Measurements from ENCODE around the gene ANKUB1. TPM values are rescaled to one million over a fixed set of nuclear protein-coding genes. Genes with fewer than 3 reads are reported as not detected.
A peak's percentile ranks its signal among the peaks of the same experiment; 100 is the strongest.

ANKUB1 gene
- total and polyA plus RNA-seq, 2 donors (not counting 1 experiment from before 2014, with no cell fraction given) = not detected

DNA sequence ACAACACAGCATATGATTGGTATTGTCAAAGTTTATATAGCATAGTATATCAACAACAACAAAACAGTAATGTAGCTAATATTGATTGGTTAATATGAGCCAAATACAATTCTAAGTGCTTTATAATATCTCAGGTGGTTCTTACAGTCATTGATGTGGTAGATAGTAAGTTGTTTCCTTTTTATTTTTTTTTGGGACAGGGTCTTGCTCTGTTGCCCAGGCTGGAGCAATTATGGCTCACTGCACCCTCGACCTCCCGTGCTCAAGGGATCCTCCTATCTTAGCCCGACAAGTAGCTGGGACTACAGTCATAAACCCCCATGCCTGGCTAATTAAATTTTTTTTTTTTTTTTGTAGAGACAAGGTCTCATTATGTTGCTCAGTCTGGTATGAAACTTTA, 23.4 kb upstream of the ANKUB1 start:
- DNase-seq (no peak), ATAC-seq (ENCODE audit: low read depth) (no peak)
- Histone ChIP-seq H4K20me1 (ENCODE audit: control insufficient read depth, insufficient read depth, low read length, poor library complexity, severe bottlenecking) (peaks cover 42% of the 10 kb centered on the region), H2AFZ (ENCODE audit: insufficient read depth, low read depth, low read length, poor library complexity, severe bottlenecking) (no peak overlapping the region), H3K27ac (ENCODE audit: low read length in 2 of 2) (no peak overlapping the region), H3K36me3 (replicated peaks in 1 of 2; ENCODE audit: control extremely low read depth in 1 of 2, control insufficient read depth in 1 of 2, extremely low read depth in 1 of 2, insufficient read depth in 2 of 2, low read length in 1 of 2) (no peaks in the 10 kb centered on the region), H3K79me2 (ENCODE audit: control insufficient read depth, insufficient read depth, low read length) (peaks cover 75% of the 10 kb centered on the region), H3K4me1 (ENCODE audit: control insufficient read depth in 2 of 2, insufficient read depth in 2 of 2, low read length in 2 of 2) (peaks cover 39 to 41% of the 10 kb centered on the region in 2 donors), H3K27me3 (replicated peaks in 1 of 4; ENCODE audit: control extremely low read depth in 1 of 4, control insufficient read depth in 3 of 4, insufficient read depth in 4 of 4, low read length in 3 of 4) (no peaks in the 10 kb centered on the region), H3K4me2 (replicated peaks; ENCODE audit: low read depth, low read length, poor library complexity, severe bottlenecking) (peak overlapping the region; percentile 84), H3K9ac (ENCODE audit: low read length) (no peak overlapping the region), H3K4me3 (ENCODE audit: control extremely low read depth in 1 of 5, extremely low read depth in 1 of 5, insufficient read depth in 1 of 5, low read depth in 2 of 5, low read length in 4 of 5) (peak overlapping the region in 2 of 5 experiments; percentile 15 to 99), H3K9me3 (ENCODE audit: control extremely low read depth in 1 of 3, control insufficient read depth in 2 of 3, insufficient read depth in 1 of 3, low read length in 2 of 3) (no peaks in the 10 kb centered on the region)
- no peaks in the 10 kb centered on the region for H3K9me3 Mint-ChIP-seq (ENCODE audit: insufficient read depth)
- intact Hi-C loops (cut with micrococcal nuclease) = loop anchor here (5.0 to 10.0 kb wide), 3 partner anchors 42 to 821 kb away; partner anchors contain the start of genes EIF2A, GYG1 and SERP1
- TF ChIP-seq, protein P1, sequence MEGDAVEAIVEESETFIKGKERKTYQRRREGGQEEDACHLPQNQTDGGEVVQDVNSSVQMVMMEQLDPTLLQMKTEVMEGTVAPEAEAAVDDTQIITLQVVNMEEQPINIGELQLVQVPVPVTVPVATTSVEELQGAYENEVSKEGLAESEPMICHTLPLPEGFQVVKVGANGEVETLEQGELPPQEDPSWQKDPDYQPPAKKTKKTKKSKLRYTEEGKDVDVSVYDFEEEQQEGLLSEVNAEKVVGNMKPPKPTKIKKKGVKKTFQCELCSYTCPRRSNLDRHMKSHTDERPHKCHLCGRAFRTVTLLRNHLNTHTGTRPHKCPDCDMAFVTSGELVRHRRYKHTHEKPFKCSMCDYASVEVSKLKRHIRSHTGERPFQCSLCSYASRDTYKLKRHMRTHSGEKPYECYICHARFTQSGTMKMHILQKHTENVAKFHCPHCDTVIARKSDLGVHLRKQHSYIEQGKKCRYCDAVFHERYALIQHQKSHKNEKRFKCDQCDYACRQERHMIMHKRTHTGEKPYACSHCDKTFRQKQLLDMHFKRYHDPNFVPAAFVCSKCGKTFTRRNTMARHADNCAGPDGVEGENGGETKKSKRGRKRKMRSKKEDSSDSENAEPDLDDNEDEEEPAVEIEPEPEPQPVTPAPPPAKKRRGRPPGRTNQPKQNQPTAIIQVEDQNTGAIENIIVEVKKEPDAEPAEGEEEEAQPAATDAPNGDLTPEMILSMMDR (IDR thresholded peaks at IDR 0.05) = no peak
- no peak for TF ChIP-seq EZH2 (IDR thresholded peaks at IDR 0.05; ENCODE audit: borderline replicate concordance, insufficient read depth, low read depth, low read length, poor library complexity, severe bottlenecking)
- H3K27ac Mint-ChIP-seq = peak overlapping the region; percentile 23
- ChIA-PET CTCF (interaction anchor here (0.7 to 0.8 kb wide), 3 partner anchors 7 to 874 kb away, joined by 3 to 6 read pairs (median 3); no protein-coding TSS in a partner anchor), POLR2A (no interaction called here)
- H3K27me3 Mint-ChIP-seq = no peaks in the 10 kb centered on the region
- H3K4me1 Mint-ChIP-seq = peaks cover 63% of the 10 kb centered on the region
- H3K4me3 Mint-ChIP-seq = peak overlapping the region; percentile 38
- WGBS (ENCODE audit: insufficient coverage) = no CpG with 5 or more reads among the region's 3 CpGs

DNA sequence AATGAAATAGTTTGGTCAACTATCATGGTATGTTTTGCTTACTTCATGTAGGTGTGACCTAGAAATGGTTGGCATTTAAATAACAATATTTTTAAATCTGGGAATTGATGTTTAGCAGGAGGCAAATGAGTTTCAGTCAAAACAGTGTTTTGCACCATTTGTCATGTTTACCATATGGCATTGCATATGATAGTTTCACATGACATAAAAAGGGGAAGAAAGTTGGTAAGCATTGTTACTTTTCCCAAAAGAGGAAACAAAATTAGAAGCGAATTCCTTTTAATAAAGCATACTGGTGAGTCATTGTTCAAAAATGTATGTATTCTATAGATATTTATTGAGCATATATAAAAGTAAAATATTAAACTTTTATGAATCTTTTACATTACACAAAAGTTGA, 23.0 kb upstream of the ANKUB1 start:
- DNase-seq (peak; percentile 38), ATAC-seq (ENCODE audit: low read depth) (no peak)
- Histone ChIP-seq H2AFZ (ENCODE audit: insufficient read depth, low read depth, low read length, poor library complexity, severe bottlenecking) (no peak overlapping the region), H3K4me2 (replicated peaks; ENCODE audit: low read depth, low read length, poor library complexity, severe bottlenecking) (peak overlapping the region; percentile 84), H3K9ac (ENCODE audit: low read length) (peak overlapping the region; percentile 85), H3K27ac (ENCODE audit: low read length in 2 of 2) (peak overlapping the region in 1 of 2 donors; percentile 19), H3K4me1 (ENCODE audit: control insufficient read depth in 2 of 2, insufficient read depth in 2 of 2, low read length in 2 of 2) (peaks cover 39 to 41% of the 10 kb centered on the region in 2 donors), H3K4me3 (ENCODE audit: control extremely low read depth in 1 of 5, extremely low read depth in 1 of 5, insufficient read depth in 1 of 5, low read depth in 2 of 5, low read length in 4 of 5) (peak overlapping the region in 2 of 5 experiments; percentile 94 to 99), H3K9me3 (ENCODE audit: control extremely low read depth in 1 of 3, control insufficient read depth in 2 of 3, insufficient read depth in 1 of 3, low read length in 2 of 3) (no peaks in the 10 kb centered on the region), H3K36me3 (replicated peaks in 1 of 2; ENCODE audit: control extremely low read depth in 1 of 2, control insufficient read depth in 1 of 2, extremely low read depth in 1 of 2, insufficient read depth in 2 of 2, low read length in 1 of 2) (no peaks in the 10 kb centered on the region), H3K27me3 (replicated peaks in 1 of 4; ENCODE audit: control extremely low read depth in 1 of 4, control insufficient read depth in 3 of 4, insufficient read depth in 4 of 4, low read length in 3 of 4) (no peaks in the 10 kb centered on the region), H3K79me2 (ENCODE audit: control insufficient read depth, insufficient read depth, low read length) (peaks cover 71% of the 10 kb centered on the region), H4K20me1 (ENCODE audit: control insufficient read depth, insufficient read depth, low read length, poor library complexity, severe bottlenecking) (peaks cover 42% of the 10 kb centered on the region)
- H3K27me3 Mint-ChIP-seq = no peaks in the 10 kb centered on the region
- H3K27ac Mint-ChIP-seq = no peak overlapping the region
- WGBS (ENCODE audit: insufficient coverage) = no CpG with 5 or more reads among the region's 1 CpG
- no peak for TF ChIP-seq EZH2 (IDR thresholded peaks at IDR 0.05; ENCODE audit: borderline replicate concordance, insufficient read depth, low read depth, low read length, poor library complexity, severe bottlenecking)
- TF ChIP-seq, protein P1 (IDR thresholded peaks at IDR 0.05) = no peak
- H3K4me3 Mint-ChIP-seq = peak overlapping the region; percentile 64
- peaks cover 61% of the 10 kb centered on the region for H3K4me1 Mint-ChIP-seq
- no peaks in the 10 kb centered on the region for H3K9me3 Mint-ChIP-seq (ENCODE audit: insufficient read depth)
- ChIA-PET POLR2A (no interaction called here), CTCF (interaction anchor here (0.7 to 2.3 kb wide), 4 partner anchors 32 to 873 kb away, joined by 3 to 12 read pairs (median 8); no protein-coding TSS in a partner anchor)
- intact Hi-C loops (cut with micrococcal nuclease) = loop anchor here (5.0 to 10.0 kb wide), 3 partner anchors 42 to 821 kb away; partner anchors contain the start of genes EIF2A, GYG1 and SERP1
